Calu3 (cell line): ENCODE measurements around the gene DNMT3L. TPM values are rescaled to one million over a fixed set of nuclear protein-coding genes. Genes with fewer than 3 reads are reported as not detected.

ENCODE experiments used
- BruUV-seq: library from RNA; stranded (reverse); fragments of 400-500 nt; replicated peaks from 2 replicates; lab custom pipeline; 2021; lab: Mats Ljungman, UMichigan
- CTCF ChIA-PET: fragments of 300-600 bp; sonication (Branson Sonifier 250); formaldehyde crosslinking; loops from one replicate; lab custom pipeline; 2022; ENCODE audit warnings: antibody characterized with exemption; lab: Charles Lee
- DNase-seq: peaks from one replicate; pipeline ENCODE4 v3.0.0; 2022
- H3K27ac Mint-ChIP-seq: one replicate; pipeline ENCODE4 v1.8.0; 2022; ENCODE audit warnings: mixed read lengths; ENCODE audit not compliant: unreplicated experiment
- H3K27me3 Mint-ChIP-seq: one replicate; pipeline ENCODE4 v1.8.0; 2022; ENCODE audit warnings: mixed read lengths; ENCODE audit not compliant: unreplicated experiment
- H3K36me3 Mint-ChIP-seq: one replicate; pipeline ENCODE4 v1.8.0; 2022; ENCODE audit warnings: mild to moderate bottlenecking, moderate library complexity, mixed read lengths; ENCODE audit not compliant: insufficient read depth, unreplicated experiment
- H3K4me1 Mint-ChIP-seq: one replicate; pipeline ENCODE4 v1.8.0; 2022; ENCODE audit warnings: mild to moderate bottlenecking, low read depth, mixed read lengths; ENCODE audit not compliant: unreplicated experiment
- H3K4me3 Mint-ChIP-seq: one replicate; pipeline ENCODE4 v1.8.0; 2022; ENCODE audit warnings: mild to moderate bottlenecking, low read depth, moderate library complexity, mixed read lengths; ENCODE audit not compliant: unreplicated experiment
- H3K9me3 Mint-ChIP-seq: one replicate; pipeline ENCODE4 v1.8.0; 2022; ENCODE audit warnings: low read depth, mixed read lengths; ENCODE audit not compliant: unreplicated experiment
- CTCF ChIP-seq: fragments of 200-600 bp; IDR thresholded peaks from one replicate; pipeline ENCODE4 v1.8.0; 2022; ENCODE audit warnings: antibody characterized with exemption; ENCODE audit not compliant: unreplicated experiment
- intact Hi-C: fragments of 100-400 bp; cut with micrococcal nuclease; formaldehyde crosslinking; loops from one replicate; pipeline ENCODE4 v1.10.0; 2022; ENCODE audit not compliant: unreplicated experiment
- total RNA-seq: library from RNA; stranded (reverse); gene quantifications from 2 replicates; pipeline ENCODE4 v1.2.3, GENCODE V29; 2022

DNMT3L gene
- total RNA-seq, 1 experiment from 2014 or later = not detected

GRCh38 chr21:44293551-44294231 lies 32.0 kb upstream of the DNMT3L start:
- CTCF ChIA-PET = no interaction called here
- H3K4me3 Mint-ChIP-seq = no peak overlapping the region
- no TSS peak for BruUV-seq
- no peak overlapping the region for H3K27ac Mint-ChIP-seq
- no peaks in the 10 kb centered on the region for H3K9me3 Mint-ChIP-seq
- DNase-seq = no peak
- no peak for TF ChIP-seq CTCF
- H3K36me3 Mint-ChIP-seq = peaks cover 5% of the 10 kb centered on the region
- H3K4me1 Mint-ChIP-seq = no peaks in the 10 kb centered on the region
- intact Hi-C loops = no loop called here
- H3K27me3 Mint-ChIP-seq = peaks cover 44% of the 10 kb centered on the region

GRCh38 chr21:44292812-44293195 lies 31.1 kb upstream of the DNMT3L start:
- no peak for DNase-seq
- CTCF ChIA-PET = no interaction called here

GRCh38 chr21:44291936-44292811 lies 30.5 kb upstream of the DNMT3L start:
- intact Hi-C loops = no loop called here
- Mint-ChIP-seq H3K36me3 (peaks cover 13% of the 10 kb centered on the region), H3K27ac (no peak overlapping the region), H3K9me3 (no peaks in the 10 kb centered on the region), H3K4me1 (no peaks in the 10 kb centered on the region), H3K4me3 (no peak overlapping the region), H3K27me3 (peaks cover 59% of the 10 kb centered on the region)
- no peak for TF ChIP-seq CTCF
- BruUV-seq = no TSS peak
- CTCF ChIA-PET = no interaction called here
- DNase-seq = no peak

More at GRCh38 chr21:44292812-44293195, 31.1 kb upstream of the DNMT3L start:
- peaks cover 11% of the 10 kb centered on the region for H3K36me3 Mint-ChIP-seq
- no TSS peak for BruUV-seq
- H3K9me3 Mint-ChIP-seq = no peaks in the 10 kb centered on the region
- intact Hi-C loops = no loop called here
- H3K27ac Mint-ChIP-seq = no peak overlapping the region
- no peaks in the 10 kb centered on the region for H3K4me1 Mint-ChIP-seq
- H3K4me3 Mint-ChIP-seq = no peak overlapping the region
- no peak for TF ChIP-seq CTCF
- peaks cover 53% of the 10 kb centered on the region for H3K27me3 Mint-ChIP-seq

GRCh38 chr21:44291078-44291935 lies 29.6 kb upstream of the DNMT3L start:
- intact Hi-C loops = no loop called here
- Mint-ChIP-seq H3K36me3 (peaks cover 13% of the 10 kb centered on the region), H3K9me3 (no peaks in the 10 kb centered on the region), H3K4me1 (no peaks in the 10 kb centered on the region), H3K4me3 (no peak overlapping the region), H3K27me3 (peaks cover 60% of the 10 kb centered on the region), H3K27ac (no peak overlapping the region)
- CTCF ChIA-PET = no interaction called here
- BruUV-seq = no TSS peak
- TF ChIP-seq CTCF = no peak
- DNase-seq = no peak
